Stimulated activated naive CD8-positive, alpha-beta T cell treated with anti-CD3 and anti-CD28 coated beads, Interleukin-15, Interleukin-2, amounts not matched to agents 100 ng/mL and 50 ng/mL, for 24 hours (primary cell): ENCODE data around the gene ZNF626.
"Not testable (repeated sequence)": the region's sequence is repeated elsewhere in the genome, so short reads cannot be mapped to it uniquely, and the experiment has no call there.

ENCODE experiments used
- H3K27ac Mint-ChIP-seq: one replicate; pipeline ENCODE4 v1.8.0; 2021; ENCODE audit warnings: mild to moderate bottlenecking, mixed read lengths
- H3K27me3 Mint-ChIP-seq: one replicate; pipeline ENCODE4 v1.8.0; 2021; ENCODE audit warnings: mixed read lengths
- H3K36me3 Mint-ChIP-seq: one replicate; pipeline ENCODE4 v1.8.0; 2021; ENCODE audit warnings: low read depth, mixed read lengths
- H3K4me1 Mint-ChIP-seq: one replicate; pipeline ENCODE4 v1.8.0; 2021; ENCODE audit warnings: low read depth, mixed read lengths
- H3K4me3 Mint-ChIP-seq: one replicate; pipeline ENCODE4 v1.8.0; 2021; ENCODE audit warnings: mild to moderate bottlenecking, mixed read lengths
- H3K9me3 Mint-ChIP-seq: one replicate; pipeline ENCODE4 v1.8.0; 2021; ENCODE audit warnings: mixed read lengths

Gene ZNF626

GRCh38 chr19:20661150-20661819, at the start of gene ZNF626:
Gene ZNF626, minus strand, starts transcription at chr19:20661571. Its CDS starts 125 bp downstream, at chr19:20661446.
- H3K27me3 Mint-ChIP-seq: no peaks in the 10 kb centered on the region
- peaks cover 63% of the 10 kb centered on the region for H3K36me3 Mint-ChIP-seq
- H3K27ac Mint-ChIP-seq: peak within 1 kb of the TSS; percentile 90
- H3K4me1 Mint-ChIP-seq: peaks cover 35% of the 10 kb centered on the region
- peaks cover 16% of the 10 kb centered on the region for H3K9me3 Mint-ChIP-seq
- H3K4me3 Mint-ChIP-seq: peak within 1 kb of the TSS; percentile 90

- Mint-ChIP-seq H3K27me3 (no peaks in the 10 kb centered on the region), H3K4me3 (no peak overlapping the region), H3K9me3 (peaks cover 4% of the 10 kb centered on the region)
Observed at GRCh38 chr19:20669263-20669662, 7.9 kb upstream of the ZNF626 start.

GRCh38 chr19:20667281-20667680, 5.9 kb upstream of the ZNF626 start:
- peaks cover 7% of the 10 kb centered on the region for H3K4me1 Mint-ChIP-seq
- H3K27ac Mint-ChIP-seq: no peak overlapping the region
- no peak overlapping the region for H3K4me3 Mint-ChIP-seq
- peaks cover 11% of the 10 kb centered on the region for H3K36me3 Mint-ChIP-seq
- H3K27me3 Mint-ChIP-seq: no peaks in the 10 kb centered on the region
- peaks cover 11% of the 10 kb centered on the region for H3K9me3 Mint-ChIP-seq

More at GRCh38 chr19:20669263-20669662, 7.9 kb upstream of the ZNF626 start:
- Mint-ChIP-seq H3K27ac (no peak overlapping the region), H3K4me1 (peaks cover 7% of the 10 kb centered on the region), H3K36me3 (no peaks in the 10 kb centered on the region)

- Mint-ChIP-seq H3K27ac (no peak overlapping the region), H3K36me3 (peaks cover 27% of the 10 kb centered on the region), H3K4me1 (peaks cover 13% of the 10 kb centered on the region), H3K27me3 (no peaks in the 10 kb centered on the region), H3K4me3 (no peak overlapping the region), H3K9me3 (peaks cover 11% of the 10 kb centered on the region)
Observed at GRCh38 chr19:20664901-20665781, 3.8 kb upstream of the ZNF626 start.

- Mint-ChIP-seq H3K4me3 (peak overlapping the region; percentile 33), H3K36me3 (peaks cover 31% of the 10 kb centered on the region), H3K9me3 (peaks cover 11% of the 10 kb centered on the region), H3K4me1 (peaks cover 16% of the 10 kb centered on the region)
- H3K27ac Mint-ChIP-seq, H3K27me3 Mint-ChIP-seq: not testable (repeated sequence)
Observed at GRCh38 chr19:20664475-20664874, 3.1 kb upstream of the ZNF626 start.

GRCh38 chr19:20662421-20663105, 1.2 kb upstream of the ZNF626 start:
- Mint-ChIP-seq H3K27me3 (no peaks in the 10 kb centered on the region), H3K4me1 (peaks cover 28% of the 10 kb centered on the region), H3K9me3 (peaks cover 20% of the 10 kb centered on the region), H3K4me3 (no peak overlapping the region), H3K36me3 (peaks cover 50% of the 10 kb centered on the region), H3K27ac (no peak overlapping the region)

GRCh38 chr19:20660473-20661140, 764 bp downstream of the ZNF626 start:
- H3K27me3 Mint-ChIP-seq: no peaks in the 10 kb centered on the region
- peaks cover 16% of the 10 kb centered on the region for H3K9me3 Mint-ChIP-seq
- peaks cover 70% of the 10 kb centered on the region for H3K36me3 Mint-ChIP-seq
- H3K27ac Mint-ChIP-seq: peak overlapping the region; percentile 90
- peak overlapping the region; percentile 90 for H3K4me3 Mint-ChIP-seq
- H3K4me1 Mint-ChIP-seq: peaks cover 35% of the 10 kb centered on the region

- peaks cover 72% of the 10 kb centered on the region for H3K36me3 Mint-ChIP-seq
- no peak overlapping the region for H3K27ac Mint-ChIP-seq
- H3K4me3 Mint-ChIP-seq: no peak overlapping the region
- no peaks in the 10 kb centered on the region for H3K27me3 Mint-ChIP-seq
- peaks cover 19% of the 10 kb centered on the region for H3K9me3 Mint-ChIP-seq
- no peaks in the 10 kb centered on the region for H3K4me1 Mint-ChIP-seq
Observed at GRCh38 chr19:20640545-20640944, 20.8 kb downstream of the ZNF626 start.

GRCh38 chr19:20640023-20640422, 21.3 kb downstream of the ZNF626 start:
- no peak overlapping the region for H3K27ac Mint-ChIP-seq
- H3K4me1 Mint-ChIP-seq: no peaks in the 10 kb centered on the region
- H3K27me3 Mint-ChIP-seq: no peaks in the 10 kb centered on the region
- peaks cover 70% of the 10 kb centered on the region for H3K36me3 Mint-ChIP-seq
- no peak overlapping the region for H3K4me3 Mint-ChIP-seq
- peaks cover 20% of the 10 kb centered on the region for H3K9me3 Mint-ChIP-seq

- H3K27ac Mint-ChIP-seq, H3K4me1 Mint-ChIP-seq, H3K27me3 Mint-ChIP-seq, H3K4me3 Mint-ChIP-seq: not testable (repeated sequence)
- Mint-ChIP-seq H3K36me3 (peaks cover 15% of the 10 kb centered on the region), H3K9me3 (peaks cover 19% of the 10 kb centered on the region)
Observed at GRCh38 chr19:20624560-20624959, 36.8 kb downstream of the ZNF626 start.

- no peak overlapping the region for H3K4me3 Mint-ChIP-seq
- H3K27me3 Mint-ChIP-seq: no peaks in the 10 kb centered on the region
- peaks cover 10% of the 10 kb centered on the region for H3K36me3 Mint-ChIP-seq
- peaks cover 46% of the 10 kb centered on the region for H3K9me3 Mint-ChIP-seq
- no peaks in the 10 kb centered on the region for H3K4me1 Mint-ChIP-seq
- H3K27ac Mint-ChIP-seq: no peak overlapping the region
Observed at GRCh38 chr19:20616071-20616470, 45.3 kb downstream of the ZNF626 start.

- peaks cover 10% of the 10 kb centered on the region for H3K36me3 Mint-ChIP-seq
- H3K9me3 Mint-ChIP-seq: peaks cover 53% of the 10 kb centered on the region
- not testable (repeated sequence) for H3K4me3 Mint-ChIP-seq, H3K27ac Mint-ChIP-seq, H3K4me1 Mint-ChIP-seq, H3K27me3 Mint-ChIP-seq
Observed at GRCh38 chr19:20614971-20615370, 46.4 kb downstream of the ZNF626 start.

GRCh38 chr19:20612711-20613316, 48.6 kb downstream of the ZNF626 start:
- Mint-ChIP-seq H3K4me3 (no peak overlapping the region), H3K36me3 (peaks cover 14% of the 10 kb centered on the region)

GRCh38 chr19:20611866-20612265, 49.5 kb downstream of the ZNF626 start:
- H3K27me3 Mint-ChIP-seq: no peaks in the 10 kb centered on the region
- no peak overlapping the region for H3K4me3 Mint-ChIP-seq
- peaks cover 14% of the 10 kb centered on the region for H3K36me3 Mint-ChIP-seq
- H3K9me3 Mint-ChIP-seq: peaks cover 57% of the 10 kb centered on the region
- H3K27ac Mint-ChIP-seq: no peak overlapping the region
- H3K4me1 Mint-ChIP-seq: no peaks in the 10 kb centered on the region

More at GRCh38 chr19:20612711-20613316, 48.6 kb downstream of the ZNF626 start:
- no peaks in the 10 kb centered on the region for H3K4me1 Mint-ChIP-seq
- no peaks in the 10 kb centered on the region for H3K27me3 Mint-ChIP-seq
- H3K9me3 Mint-ChIP-seq: peaks cover 61% of the 10 kb centered on the region
- H3K27ac Mint-ChIP-seq: no peak overlapping the region
